Measurements from ENCODE around the gene VWCE.
"Not testable (repeated sequence)": the region's sequence is repeated elsewhere in the genome, so short reads cannot be mapped to it uniquely, and the experiment has no call there.

The VWCE gene

GRCh38 chr11:61280883-61281580 lies 14.1 kb downstream of the VWCE start:
- DNase-seq, result no peak

DNA sequence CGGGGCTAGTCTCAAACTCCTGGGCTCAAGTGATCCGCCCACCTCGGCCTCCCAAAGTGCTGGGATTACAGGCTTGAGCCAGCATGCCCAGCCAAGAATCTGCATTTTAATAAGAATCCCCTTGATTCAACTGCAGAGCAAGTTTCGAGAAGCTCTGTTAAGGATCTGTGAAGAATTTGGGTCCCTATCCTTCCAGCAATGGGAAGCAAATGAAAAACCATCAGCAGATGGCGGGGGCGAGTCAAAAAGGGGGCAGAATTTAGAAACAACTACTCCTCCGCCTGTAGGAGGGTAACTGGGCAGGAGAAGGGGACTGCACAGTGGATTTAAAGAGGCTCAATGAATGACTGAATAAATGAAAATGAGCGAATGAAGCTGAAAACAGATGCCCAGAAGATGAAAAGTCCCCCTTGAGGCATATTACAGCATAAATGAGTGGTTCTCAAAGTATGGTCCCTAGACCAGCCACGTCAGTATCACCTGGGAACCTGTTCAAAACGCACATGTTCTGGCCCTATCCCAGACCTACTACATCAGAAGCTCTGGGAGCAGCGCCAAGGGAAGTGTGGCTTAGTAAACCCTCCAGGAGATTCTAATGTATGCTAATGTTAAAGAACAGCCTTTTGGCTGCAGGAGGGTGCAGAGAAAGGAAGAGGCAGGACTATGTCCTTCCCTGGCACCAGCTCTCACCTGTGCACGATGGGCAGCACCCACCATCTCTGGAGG lies 15.0 kb downstream of the VWCE start:
- no peak for DNase-seq

DNA sequence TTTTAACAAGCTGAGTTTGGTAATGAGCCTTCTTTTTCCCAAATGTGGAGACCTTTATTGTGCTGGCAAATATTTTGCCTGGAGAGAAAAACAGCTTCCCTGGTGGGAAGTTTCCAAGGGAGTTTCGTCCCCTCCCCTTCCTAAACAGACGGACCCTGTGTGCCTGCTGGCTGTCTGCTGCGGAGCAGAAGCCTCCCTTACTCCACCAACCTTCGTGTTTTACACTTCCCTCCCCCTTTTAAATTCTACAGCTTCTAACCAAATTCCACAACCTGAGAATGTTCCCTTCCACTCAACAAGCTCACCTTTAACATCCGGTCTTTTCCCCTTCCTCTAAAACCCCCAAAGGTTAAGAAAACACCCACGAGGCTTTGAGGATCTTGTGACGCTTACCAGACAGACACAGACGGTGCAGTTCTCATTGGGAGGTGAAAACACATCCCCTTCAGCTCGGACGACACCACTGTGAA lies 17.1 kb downstream of the VWCE start:
- no peak for DNase-seq

GRCh38 chr11:61277186-61278000 lies 17.7 kb downstream of the VWCE start:
- DNase-seq, result no peak

DNA sequence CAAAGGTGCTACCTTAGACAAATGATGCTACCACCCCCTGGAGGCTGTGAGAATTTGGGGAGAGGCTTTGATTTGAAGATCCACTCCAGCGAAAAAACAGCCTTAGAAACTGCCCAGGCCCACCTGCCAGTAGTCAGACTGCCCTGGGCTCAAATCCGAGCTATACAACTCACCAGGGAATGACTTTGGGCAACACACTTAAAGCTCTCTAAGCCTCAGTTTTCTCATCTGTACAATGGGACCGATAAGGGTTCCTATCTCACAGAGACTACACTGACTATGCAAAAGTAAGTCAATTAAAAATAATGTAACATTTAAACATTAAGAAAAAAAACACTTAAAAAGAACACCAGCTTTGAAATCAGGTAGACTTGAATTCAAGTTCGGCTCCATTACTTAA lies 19.9 kb downstream of the VWCE start:
- no peak for DNase-seq

DNA sequence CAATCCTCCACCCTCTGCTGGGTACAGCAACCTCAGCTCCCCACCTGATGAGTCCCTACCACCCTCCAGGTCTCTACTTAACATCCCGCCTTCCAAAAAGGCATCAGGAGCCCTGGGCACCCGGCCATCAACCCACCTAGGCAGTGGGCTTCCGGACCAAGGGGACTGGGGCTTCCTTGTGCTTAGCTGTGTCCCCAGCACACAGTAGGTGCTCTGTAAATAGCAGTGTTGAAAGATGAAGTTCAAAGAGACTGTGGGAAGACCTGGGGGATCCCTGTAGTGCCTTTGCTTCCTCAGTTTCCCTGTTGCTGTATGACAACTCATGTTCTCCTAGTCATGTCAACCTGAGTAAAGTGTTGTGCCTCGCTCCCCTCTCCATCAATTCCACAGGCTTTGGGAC lies 21.0 kb downstream of the VWCE start:
- no peak for DNase-seq

GRCh38 chr11:61273178-61274078 lies 21.7 kb downstream of the VWCE start:
- DNase-seq, result no peak

- DNase-seq, result no peak
These were observed 22.4 kb downstream of the VWCE start for GRCh38 chr11:61272731-61273130.

DNA sequence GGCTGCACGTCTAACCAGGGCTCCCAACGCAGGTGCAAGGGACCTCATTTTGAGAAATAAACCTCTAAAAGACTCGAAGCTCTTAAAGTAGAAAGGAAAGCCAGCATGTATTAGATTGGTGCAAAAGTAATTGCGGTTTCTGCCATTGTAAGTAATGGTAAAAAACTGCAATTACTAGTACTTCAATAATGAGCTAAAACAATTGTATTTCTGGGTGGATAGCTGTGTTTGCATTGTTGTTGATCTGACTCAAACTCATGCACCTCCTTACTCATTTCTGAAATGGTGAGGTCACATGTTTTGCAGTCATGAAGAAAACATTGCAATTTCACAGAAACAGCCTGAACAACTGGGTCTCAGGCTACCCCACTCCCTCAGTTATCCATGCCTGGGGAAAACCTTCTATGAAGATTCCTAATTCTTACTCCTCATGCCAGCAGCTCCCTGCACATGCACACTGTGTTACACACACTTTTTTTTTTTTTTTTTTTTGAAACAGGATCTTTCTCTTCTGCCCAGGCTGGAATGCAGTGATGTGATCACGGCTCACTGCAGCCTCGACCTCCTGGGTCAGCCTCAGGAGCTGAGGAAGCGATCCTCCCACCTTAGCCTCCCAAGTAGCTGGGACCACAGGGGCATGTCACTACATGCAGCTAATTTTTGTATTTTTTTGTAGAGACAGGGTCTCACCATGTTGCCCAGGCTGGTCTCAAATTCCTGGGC lies 24.6 kb downstream of the VWCE start:
- DNase-seq, result no peak

DNA sequence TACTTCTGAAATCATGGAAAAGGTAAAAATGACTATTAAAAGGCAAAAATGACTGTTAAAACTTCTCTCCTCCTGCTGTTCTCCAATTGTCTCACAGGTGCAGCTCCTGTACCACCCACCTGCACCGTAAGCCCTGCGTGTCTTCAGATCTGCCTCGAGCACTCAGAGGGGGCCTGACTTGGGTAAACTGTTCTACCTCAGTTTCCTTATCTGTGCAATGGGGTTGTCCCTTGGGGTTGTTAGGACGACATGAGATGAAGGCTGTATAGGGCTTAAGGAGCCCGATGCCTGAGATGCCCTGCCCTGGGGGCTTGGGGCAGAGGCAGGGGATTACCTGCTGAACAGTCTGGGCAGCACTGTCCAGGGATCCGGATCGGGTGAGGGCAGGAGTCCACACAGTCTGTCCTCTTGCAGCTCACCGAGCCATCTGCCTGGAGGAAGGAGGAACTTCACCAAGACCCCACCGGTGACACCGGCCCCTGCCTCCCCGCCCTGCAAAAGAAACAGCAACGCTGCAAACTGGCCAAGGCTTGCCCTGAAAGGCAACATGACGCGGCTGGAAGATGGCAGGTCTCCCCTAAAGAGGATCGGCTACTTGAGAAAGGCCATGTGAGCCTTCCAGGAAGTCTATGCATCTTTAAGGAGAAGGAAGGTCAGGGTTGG lies 26.4 kb downstream of the VWCE start:
- no peak for DNase-seq

DNA sequence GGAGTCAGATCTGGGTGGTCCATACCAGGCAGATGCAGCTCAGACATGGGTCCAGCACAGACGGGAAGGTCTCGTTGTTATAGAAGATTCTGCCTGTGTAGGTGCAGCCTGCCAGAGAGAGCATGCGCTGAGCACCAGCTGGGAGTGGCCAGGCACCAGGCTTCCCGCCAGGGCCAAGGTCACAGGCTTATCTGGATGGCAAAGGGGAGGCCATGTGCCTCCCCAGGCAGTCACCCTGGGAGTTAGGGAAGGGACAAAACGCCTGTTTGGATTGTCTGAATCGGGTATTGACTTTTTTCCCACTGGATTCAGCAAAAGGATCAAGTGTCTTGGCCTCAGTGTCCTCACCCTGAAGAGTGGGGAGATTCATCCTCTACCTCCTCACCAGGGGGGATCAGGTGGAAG lies 27.7 kb downstream of the VWCE start:
- no peak for DNase-seq

DNA sequence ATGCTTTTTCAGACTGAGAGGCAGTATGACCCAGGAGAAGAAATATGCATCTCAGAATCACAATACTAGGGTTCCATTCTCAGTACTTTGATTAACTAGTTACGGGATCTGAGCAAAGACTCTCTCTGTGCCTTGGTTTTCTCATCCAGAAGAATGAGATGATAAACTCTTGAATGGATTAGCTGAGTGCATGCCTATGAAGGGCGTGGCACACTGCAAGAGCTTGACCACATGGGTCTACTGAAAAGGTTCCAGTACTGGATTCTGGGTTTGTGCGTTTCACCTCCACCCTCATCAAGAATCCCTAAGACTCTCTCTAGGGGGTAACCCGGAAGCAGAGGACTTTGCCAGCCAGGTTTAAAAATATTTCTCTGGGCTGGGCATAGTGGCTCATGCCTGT lies 28.5 kb downstream of the VWCE start:
- DNase-seq, result no peak

DNA sequence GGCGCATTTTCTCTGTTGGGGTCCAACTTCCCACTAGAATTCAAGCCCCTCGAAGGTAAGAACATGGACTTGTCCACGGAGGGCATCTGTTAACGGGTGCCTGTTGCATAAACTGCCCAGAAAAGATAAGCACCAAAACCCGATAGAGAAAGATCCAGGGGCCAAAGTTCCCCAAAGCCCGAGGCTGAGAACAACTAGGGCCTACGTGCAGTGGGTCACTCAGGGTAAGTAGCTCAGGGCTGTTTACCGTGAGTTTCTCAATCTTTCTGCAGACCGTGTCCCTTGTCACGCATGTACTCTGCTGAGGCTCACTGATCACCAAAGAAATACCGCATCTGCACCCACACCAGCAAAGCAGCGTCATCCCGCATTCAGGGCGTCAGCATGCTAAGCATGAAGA lies 29.8 kb downstream of the VWCE start:
- DNase-seq, result no peak

GRCh38 chr11:61264795-61265194 lies 30.3 kb downstream of the VWCE start:
- DNase-seq, result no peak

- DNase-seq, result no peak
These were observed 30.7 kb downstream of the VWCE start for GRCh38 chr11:61264371-61264770.

DNA sequence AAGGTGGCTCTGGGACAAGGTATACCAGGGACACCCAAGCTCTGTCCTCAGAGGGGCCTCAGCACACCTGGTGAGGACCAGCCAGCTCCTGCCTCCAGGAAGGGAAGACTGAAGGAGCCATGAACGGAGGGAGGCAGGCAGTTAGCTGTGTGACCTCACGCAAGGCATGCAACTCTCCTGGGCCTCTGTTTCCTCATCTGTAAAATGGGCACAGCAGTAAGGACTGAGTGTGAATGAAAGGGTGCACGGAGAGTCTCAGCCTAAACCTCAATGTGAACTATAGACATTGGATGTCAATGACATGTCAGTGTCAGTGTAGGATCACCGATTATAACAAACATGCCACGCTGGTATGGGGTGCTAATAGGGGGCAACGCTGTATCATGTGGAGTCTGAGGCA lies 35.8 kb downstream of the VWCE start:
- no peak for DNase-seq

GRCh38 chr11:61258546-61258945 lies 36.6 kb downstream of the VWCE start:
- no peak for DNase-seq

DNA sequence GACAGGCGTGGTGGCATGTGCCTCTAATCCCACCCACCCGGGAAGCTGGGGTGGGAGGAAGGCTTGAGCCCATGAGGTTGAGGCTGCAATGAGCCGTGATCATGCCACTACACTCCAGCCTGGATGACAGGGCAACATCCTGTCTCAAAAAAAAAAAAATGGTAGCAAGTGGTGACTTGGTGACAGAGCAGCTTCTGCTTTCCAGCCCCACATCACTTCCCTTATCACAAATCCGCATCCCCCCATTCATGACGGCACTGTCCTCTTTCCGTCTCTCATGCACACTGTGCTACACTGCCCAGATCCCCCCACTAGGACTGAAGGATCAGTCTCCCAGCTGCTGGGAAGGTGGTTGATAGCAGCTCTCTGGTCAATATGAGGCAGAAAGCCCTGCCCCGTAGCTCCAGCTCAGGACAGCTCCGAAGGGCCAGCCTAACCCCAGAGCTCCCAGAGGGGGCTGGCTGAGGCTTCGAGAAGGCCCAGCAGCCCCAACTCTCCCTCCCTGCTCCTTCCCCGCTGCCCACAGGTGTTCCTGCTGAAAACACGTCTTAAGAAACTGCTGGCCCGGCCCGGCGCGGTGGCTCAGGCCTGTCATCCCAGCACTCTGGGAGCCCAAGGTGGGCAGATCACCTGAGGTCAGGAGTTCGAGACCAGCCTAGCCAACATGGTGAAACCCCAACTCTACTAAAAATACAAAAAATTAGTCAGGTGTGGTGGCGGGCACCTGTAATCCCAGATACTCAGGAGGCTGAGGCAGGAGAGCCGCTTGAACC lies 38.2 kb downstream of the VWCE start:
- no peak for DNase-seq

DNA sequence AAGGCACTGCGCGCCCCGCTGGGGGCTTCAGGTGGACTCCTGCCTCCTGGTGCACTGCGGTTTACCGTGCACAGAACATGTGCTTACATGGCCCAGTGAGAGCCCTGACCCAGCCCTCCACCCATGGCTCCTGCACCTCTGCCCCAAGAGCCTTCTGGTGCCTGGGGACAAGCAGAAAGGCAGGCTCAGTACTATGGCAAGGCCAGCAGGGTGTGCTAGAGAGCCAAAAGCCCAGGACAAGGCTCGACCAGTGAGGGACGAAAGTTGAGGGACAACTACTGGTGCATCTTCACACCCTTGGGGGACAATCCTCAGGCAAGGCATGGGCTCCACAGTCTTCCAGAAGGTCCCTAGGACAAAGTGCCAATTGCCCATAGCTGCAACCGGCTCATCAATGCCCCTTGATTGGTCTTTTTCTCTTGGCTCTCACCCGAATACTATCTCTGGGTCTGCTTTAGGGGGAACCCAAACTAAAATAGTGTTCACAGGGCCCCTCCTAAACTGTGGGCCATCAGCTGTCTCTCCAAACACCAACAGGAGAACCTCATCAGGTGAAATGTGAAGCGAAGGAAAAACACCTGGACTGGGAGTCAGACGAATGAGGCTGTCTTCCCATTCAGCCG lies 40.6 kb downstream of the VWCE start:
- peak; percentile 6 for DNase-seq

GRCh38 chr11:61252332-61252731 lies 42.8 kb downstream of the VWCE start:
- not testable (repeated sequence) for DNase-seq

Data from NK-92 treated with Interleukin-12 subunit alpha and Interleukin-12 subunit beta, amount 100 ng/mL, for 24 hours (cell line).